ENCODE measurements around the gene SRGN.

SRGN gene

GRCh38 chr10:69142983-69143382, 55.1 kb downstream of the SRGN start:
- DNase-seq: no peak

- DNase-seq: no peak
These were observed 57.4 kb downstream of the SRGN start for GRCh38 chr10:69145329-69145728.

GRCh38 chr10:69145864-69146263, 58.0 kb downstream of the SRGN start:
- no peak for DNase-seq

- no peak for DNase-seq
These were observed 58.9 kb downstream of the SRGN start for GRCh38 chr10:69146759-69147158.

- DNase-seq: no peak
These were observed 64.1 kb downstream of the SRGN start for GRCh38 chr10:69151984-69152383.

- no peak for DNase-seq
These were observed 65.3 kb downstream of the SRGN start for GRCh38 chr10:69153227-69153626.
